AG09309 (cell line): ENCODE data around the gene DIS3L2.

Experiments
- DNase-seq: peaks from one replicate; pipeline ENCODE4 v3.0.0-alpha.2; 2010; ENCODE audit warnings: low read depth
- H3K4me3 ChIP-seq: 2 replicates; pipeline ENCODE4 v1.5.1; 2011; ENCODE audit warnings: mild to moderate bottlenecking, low read depth, low read length, moderate library complexity; ENCODE audit not compliant: control insufficient read depth
- CTCF ChIP-seq: IDR thresholded peaks from 2 replicates; pipeline ENCODE4 v1.5.1; 2011; ENCODE audit warnings: mild to moderate bottlenecking, low read depth, low read length, inconsistent platforms; ENCODE audit not compliant: insufficient read depth, control insufficient read depth; ENCODE audit errors: missing control alignments

DIS3L2 gene

GRCh38 chr2:232219496-232219870, 258.0 kb downstream of the DIS3L2 start:
- TF ChIP-seq CTCF, result no peak
- no peak overlapping the region for H3K4me3 ChIP-seq
- no peak for DNase-seq

GRCh38 chr2:232219932-232220331, 258.4 kb downstream of the DIS3L2 start:
- TF ChIP-seq CTCF, result no peak
- DNase-seq, result no peak
- H3K4me3 ChIP-seq, result no peak overlapping the region

- no peak for TF ChIP-seq CTCF
Observed at GRCh38 chr2:232225429-232225828, 263.9 kb downstream of the DIS3L2 start.

GRCh38 chr2:232225895-232226294, 264.4 kb downstream of the DIS3L2 start:
- TF ChIP-seq CTCF, result no peak
- DNase-seq, result no peak
- H3K4me3 ChIP-seq, result no peak overlapping the region

More at GRCh38 chr2:232225429-232225828, 263.9 kb downstream of the DIS3L2 start:
- DNase-seq, result no peak
- no peak overlapping the region for H3K4me3 ChIP-seq

GRCh38 chr2:232228332-232228731, 266.8 kb downstream of the DIS3L2 start:
- no peak for DNase-seq
- no peak for TF ChIP-seq CTCF
- no peak overlapping the region for H3K4me3 ChIP-seq

GRCh38 chr2:232228971-232229894, 267.7 kb downstream of the DIS3L2 start:
- no peak for TF ChIP-seq CTCF
- H3K4me3 ChIP-seq, result no peak overlapping the region
- no peak for DNase-seq
